HG03095 (cell line): ENCODE results near the gene GPR101.
"Not testable (repeated sequence)": the region's sequence is repeated elsewhere in the genome, so short reads cannot be mapped to it uniquely, and the experiment has no call there.

Source experiments
- ATAC-seq: cut with Tn5 transposase; IDR thresholded peaks from one replicate; pipeline ENCODE4 v1.9.1; 2021; ENCODE audit warnings: moderate library complexity; ENCODE audit not compliant: unreplicated experiment

The GPR101 gene

DNA sequence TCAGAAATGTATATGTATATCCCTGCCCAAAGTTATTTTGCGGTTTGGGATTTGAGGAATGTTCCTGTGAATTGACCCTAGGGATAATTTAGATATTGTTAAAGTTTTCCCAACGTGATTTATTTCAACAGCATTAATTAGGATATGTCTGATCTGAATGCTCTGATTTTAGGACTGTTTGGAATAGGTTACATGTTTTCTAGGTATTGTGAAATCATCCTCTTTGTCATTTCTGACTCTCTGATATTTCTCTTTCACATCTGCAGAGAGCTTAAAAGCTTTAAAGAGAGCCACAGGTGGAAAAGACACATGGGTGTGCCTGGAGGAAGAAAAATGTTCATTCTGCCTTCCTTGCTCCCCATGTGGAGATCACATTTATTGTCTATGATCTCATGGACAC, 5.1 kb downstream of the GPR101 start:
- no peak for ATAC-seq

DNA sequence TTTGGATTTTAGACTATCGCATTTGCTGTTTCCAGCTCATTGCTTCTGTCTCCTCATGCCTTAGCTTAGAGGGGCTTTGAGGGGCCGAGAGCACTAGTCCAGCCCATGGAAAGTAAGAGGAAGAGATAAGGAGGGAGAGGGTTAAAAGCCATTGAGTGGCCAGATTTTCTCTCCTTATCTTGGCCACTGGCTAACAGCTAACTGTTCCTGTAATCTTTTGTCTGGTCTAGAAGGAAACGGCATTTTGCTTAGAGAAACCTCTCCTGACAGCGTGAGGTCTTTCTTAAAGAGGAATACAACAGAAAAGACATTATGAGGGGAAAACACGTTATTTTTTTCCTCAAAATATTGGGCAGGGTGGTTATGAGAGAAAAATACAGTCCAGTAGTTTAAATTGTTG, 7.9 kb downstream of the GPR101 start:
- no peak for ATAC-seq

DNA sequence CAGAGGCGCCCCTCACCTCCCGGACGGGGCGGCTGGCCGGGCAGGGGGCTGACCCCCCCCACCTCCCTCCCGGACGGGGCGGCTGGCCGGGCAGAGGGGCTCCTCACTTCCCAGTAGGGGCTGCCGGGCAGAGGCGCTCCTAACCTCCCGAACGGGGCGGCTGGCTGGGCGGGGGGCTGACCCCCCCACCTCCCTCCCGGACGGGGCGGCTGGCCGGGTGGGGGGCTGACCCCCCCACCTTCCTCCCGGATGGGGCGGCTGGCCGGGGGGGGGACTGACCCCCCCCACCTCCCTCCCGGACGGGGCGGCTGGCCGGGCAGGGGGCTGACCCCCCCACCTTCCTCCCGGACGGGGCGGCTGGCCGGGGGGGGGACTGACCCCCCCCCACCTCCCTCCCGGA, 33.6 kb downstream of the GPR101 start:
- ATAC-seq: not testable (repeated sequence)

DNA sequence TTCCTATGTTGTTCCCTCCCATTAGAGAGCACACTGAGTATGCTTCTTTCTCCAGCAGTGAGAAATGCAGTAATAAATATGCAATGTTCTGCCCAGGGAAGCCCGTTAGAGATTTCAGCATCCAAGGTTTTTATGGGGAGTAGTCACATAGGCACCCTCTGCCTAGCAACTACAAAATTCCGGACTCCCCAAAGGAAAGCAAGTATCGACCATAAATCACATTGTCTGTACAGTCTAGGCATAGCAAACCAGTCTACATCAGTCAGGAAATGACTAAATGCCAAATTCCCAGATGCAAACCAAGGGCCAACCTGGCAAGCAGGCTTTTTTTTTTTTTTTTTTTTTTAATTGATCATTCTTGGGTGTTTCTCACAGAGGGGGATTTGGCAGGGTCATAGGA, 34.8 kb downstream of the GPR101 start:
- ATAC-seq: no peak
